ENCODE measurements around the gene MYCL.

DNA sequence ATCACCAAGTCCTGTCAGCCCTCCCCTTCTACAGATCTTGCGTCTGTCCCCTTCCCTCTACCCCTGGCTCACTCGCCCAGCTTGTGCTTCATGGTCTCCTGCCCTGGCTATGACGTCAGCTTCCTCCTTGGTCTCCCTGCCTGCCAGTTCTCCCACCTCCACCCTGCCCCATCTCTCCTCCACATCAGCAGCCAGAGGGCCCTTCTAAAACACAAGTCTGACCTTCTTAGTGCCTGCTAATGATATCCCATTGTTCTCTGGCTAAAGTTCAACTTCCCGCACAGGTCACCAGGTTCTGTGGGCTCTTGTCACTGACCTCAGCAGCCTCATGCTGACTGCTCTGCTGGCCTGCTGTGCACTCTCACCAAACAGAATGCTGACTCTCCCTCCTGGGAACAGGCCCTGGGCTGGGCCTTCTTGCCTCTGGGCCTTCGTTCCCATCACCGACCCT lies 24.7 kb upstream of the MYCL start:
- TF ChIP-seq, protein P1, sequence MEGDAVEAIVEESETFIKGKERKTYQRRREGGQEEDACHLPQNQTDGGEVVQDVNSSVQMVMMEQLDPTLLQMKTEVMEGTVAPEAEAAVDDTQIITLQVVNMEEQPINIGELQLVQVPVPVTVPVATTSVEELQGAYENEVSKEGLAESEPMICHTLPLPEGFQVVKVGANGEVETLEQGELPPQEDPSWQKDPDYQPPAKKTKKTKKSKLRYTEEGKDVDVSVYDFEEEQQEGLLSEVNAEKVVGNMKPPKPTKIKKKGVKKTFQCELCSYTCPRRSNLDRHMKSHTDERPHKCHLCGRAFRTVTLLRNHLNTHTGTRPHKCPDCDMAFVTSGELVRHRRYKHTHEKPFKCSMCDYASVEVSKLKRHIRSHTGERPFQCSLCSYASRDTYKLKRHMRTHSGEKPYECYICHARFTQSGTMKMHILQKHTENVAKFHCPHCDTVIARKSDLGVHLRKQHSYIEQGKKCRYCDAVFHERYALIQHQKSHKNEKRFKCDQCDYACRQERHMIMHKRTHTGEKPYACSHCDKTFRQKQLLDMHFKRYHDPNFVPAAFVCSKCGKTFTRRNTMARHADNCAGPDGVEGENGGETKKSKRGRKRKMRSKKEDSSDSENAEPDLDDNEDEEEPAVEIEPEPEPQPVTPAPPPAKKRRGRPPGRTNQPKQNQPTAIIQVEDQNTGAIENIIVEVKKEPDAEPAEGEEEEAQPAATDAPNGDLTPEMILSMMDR (IDR thresholded peaks at IDR 0.05 in 4 of 5, conservative IDR thresholded peaks at IDR 0.05 in 1 of 5): no peak
- no peak for TF ChIP-seq POLR2A (IDR thresholded peaks at IDR 0.05)
